Measurements from ENCODE around the gene CDC27. TPM values are rescaled to one million over a fixed set of nuclear protein-coding genes. Genes with fewer than 3 reads are reported as not detected.

CDC27 gene
- polyA plus RNA-seq, 1 donor (not counting 4 experiments of a cell fraction or from before 2014, with no cell fraction given), result 95.6 TPM

DNA sequence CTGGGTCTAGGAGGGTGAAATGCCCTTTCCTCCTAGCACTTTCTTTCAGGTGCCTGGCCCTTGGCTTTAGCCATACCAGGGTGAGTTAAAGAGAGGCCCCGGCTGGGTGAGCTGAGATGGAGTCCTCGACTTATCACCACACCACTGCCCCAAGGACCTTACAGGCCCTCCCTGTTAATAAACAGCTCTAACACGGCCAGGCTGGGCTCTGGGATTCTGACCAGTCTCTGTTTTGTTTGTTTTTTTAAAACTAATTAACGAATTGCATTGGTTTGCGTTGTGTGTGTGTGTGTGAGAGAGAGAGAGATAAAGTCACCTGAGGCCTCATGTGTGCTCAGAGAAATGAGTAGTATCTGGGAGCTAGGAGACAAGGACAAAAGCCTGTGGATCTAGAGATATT, 34.4 kb upstream of the CDC27 start:
- Histone ChIP-seq H3K4me3 (ENCODE audit: control insufficient read depth in 2 of 3, extremely low read depth in 1 of 3, insufficient read depth in 2 of 3, low read depth in 1 of 3, low read length in 3 of 3) (no peak overlapping the region), H3K36me3 (ENCODE audit: control insufficient read depth in 2 of 2, extremely low read depth in 1 of 2, insufficient read depth in 2 of 2, low read length in 2 of 2) (no peaks in the 10 kb centered on the region), H3K27me3 (ENCODE audit: control insufficient read depth, extremely low read depth, insufficient read depth, low read length) (no peaks in the 10 kb centered on the region), H2AFZ (ENCODE audit: control insufficient read depth, low read length) (no peak overlapping the region), H4K20me1 (ENCODE audit: control insufficient read depth, extremely low read depth, insufficient read depth, low read length) (no peaks in the 10 kb centered on the region), H3K27ac (ENCODE audit: control insufficient read depth, insufficient read depth, low read length) (no peak overlapping the region), H3K4me1 (ENCODE audit: control insufficient read depth, extremely low read depth, insufficient read depth, low read length) (peaks cover 25% of the 10 kb centered on the region), H3K79me2 (ENCODE audit: control insufficient read depth, insufficient read depth, low read length) (no peaks in the 10 kb centered on the region), H3K4me2 (ENCODE audit: control insufficient read depth, extremely low read depth, insufficient read depth, low read depth, low read length) (no peak overlapping the region), H3K9me3 (ENCODE audit: control insufficient read depth, low read depth, low read length) (no peaks in the 10 kb centered on the region), H3K9me1 (ENCODE audit: control insufficient read depth, extremely low read depth, insufficient read depth, low read length) (no peaks in the 10 kb centered on the region), H3K9ac (ENCODE audit: control insufficient read depth, extremely low read depth, insufficient read depth, low read length) (no peak overlapping the region)
- DNase-seq (ENCODE audit: low read depth, low spot score) (no peak), FAIRE-seq (no peak)
- no peak for TF ChIP-seq EZH2 (IDR thresholded peaks at IDR 0.05; ENCODE audit: low read length)
- dilution Hi-C loops (cut with MboI; ENCODE audit: extremely low pct_ligation_motif_present, low sequenced_read_pairs), result no loop called here

GRCh38 chr17:47223007-47223406, 33.9 kb upstream of the CDC27 start:
- Histone ChIP-seq H3K4me3 (ENCODE audit: control insufficient read depth in 2 of 3, extremely low read depth in 1 of 3, insufficient read depth in 2 of 3, low read depth in 1 of 3, low read length in 3 of 3) (no peak overlapping the region), H3K4me1 (ENCODE audit: control insufficient read depth, extremely low read depth, insufficient read depth, low read length) (peaks cover 25% of the 10 kb centered on the region), H3K9ac (ENCODE audit: control insufficient read depth, extremely low read depth, insufficient read depth, low read length) (no peak overlapping the region), H3K9me1 (ENCODE audit: control insufficient read depth, extremely low read depth, insufficient read depth, low read length) (no peaks in the 10 kb centered on the region), H3K4me2 (ENCODE audit: control insufficient read depth, extremely low read depth, insufficient read depth, low read depth, low read length) (peak overlapping the region; percentile 10), H3K79me2 (ENCODE audit: control insufficient read depth, insufficient read depth, low read length) (no peaks in the 10 kb centered on the region), H2AFZ (ENCODE audit: control insufficient read depth, low read length) (no peak overlapping the region), H3K27me3 (ENCODE audit: control insufficient read depth, extremely low read depth, insufficient read depth, low read length) (no peaks in the 10 kb centered on the region), H4K20me1 (ENCODE audit: control insufficient read depth, extremely low read depth, insufficient read depth, low read length) (no peaks in the 10 kb centered on the region), H3K36me3 (ENCODE audit: control insufficient read depth in 2 of 2, extremely low read depth in 1 of 2, insufficient read depth in 2 of 2, low read length in 2 of 2) (no peaks in the 10 kb centered on the region), H3K27ac (ENCODE audit: control insufficient read depth, insufficient read depth, low read length) (no peak overlapping the region), H3K9me3 (ENCODE audit: control insufficient read depth, low read depth, low read length) (no peaks in the 10 kb centered on the region)
- FAIRE-seq (no peak), DNase-seq (ENCODE audit: low read depth, low spot score) (no peak)
- dilution Hi-C loops (cut with MboI; ENCODE audit: extremely low pct_ligation_motif_present, low sequenced_read_pairs), result no loop called here
- TF ChIP-seq, protein P1, sequence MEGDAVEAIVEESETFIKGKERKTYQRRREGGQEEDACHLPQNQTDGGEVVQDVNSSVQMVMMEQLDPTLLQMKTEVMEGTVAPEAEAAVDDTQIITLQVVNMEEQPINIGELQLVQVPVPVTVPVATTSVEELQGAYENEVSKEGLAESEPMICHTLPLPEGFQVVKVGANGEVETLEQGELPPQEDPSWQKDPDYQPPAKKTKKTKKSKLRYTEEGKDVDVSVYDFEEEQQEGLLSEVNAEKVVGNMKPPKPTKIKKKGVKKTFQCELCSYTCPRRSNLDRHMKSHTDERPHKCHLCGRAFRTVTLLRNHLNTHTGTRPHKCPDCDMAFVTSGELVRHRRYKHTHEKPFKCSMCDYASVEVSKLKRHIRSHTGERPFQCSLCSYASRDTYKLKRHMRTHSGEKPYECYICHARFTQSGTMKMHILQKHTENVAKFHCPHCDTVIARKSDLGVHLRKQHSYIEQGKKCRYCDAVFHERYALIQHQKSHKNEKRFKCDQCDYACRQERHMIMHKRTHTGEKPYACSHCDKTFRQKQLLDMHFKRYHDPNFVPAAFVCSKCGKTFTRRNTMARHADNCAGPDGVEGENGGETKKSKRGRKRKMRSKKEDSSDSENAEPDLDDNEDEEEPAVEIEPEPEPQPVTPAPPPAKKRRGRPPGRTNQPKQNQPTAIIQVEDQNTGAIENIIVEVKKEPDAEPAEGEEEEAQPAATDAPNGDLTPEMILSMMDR (optimal IDR thresholded peaks at IDR 0.05 in 1 of 3, IDR thresholded peaks at IDR 0.05 in 1 of 3, conservative IDR thresholded peaks at IDR 0.05 in 1 of 3; ENCODE audit: extremely low read depth in 1 of 3, insufficient read depth in 2 of 3, low read length in 3 of 3), result no peak
- no peak for TF ChIP-seq EZH2 (IDR thresholded peaks at IDR 0.05; ENCODE audit: low read length)

DNA sequence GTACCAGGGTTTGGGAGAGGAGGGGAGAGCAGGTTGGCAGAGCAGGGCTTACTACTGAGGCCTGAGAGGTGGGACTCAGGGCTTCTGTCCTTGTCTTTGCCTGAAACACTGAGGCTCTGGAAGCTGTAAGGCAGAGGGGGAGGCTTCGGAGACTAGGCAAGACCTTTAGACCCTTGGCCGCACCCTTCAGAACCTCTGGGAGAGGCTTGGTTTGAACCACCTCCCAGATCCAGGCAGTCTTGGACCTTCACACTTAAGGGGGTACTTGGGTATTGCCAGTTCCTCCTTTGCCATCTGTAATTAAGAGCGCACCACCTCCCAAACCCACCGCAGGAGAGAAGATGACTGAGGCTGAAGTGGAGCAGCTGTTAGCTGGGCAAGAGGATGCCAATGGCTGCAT, 33.0 kb upstream of the CDC27 start:
- no peaks in the 10 kb centered on the region for H3K9me3 ChIP-seq (ENCODE audit: control insufficient read depth, low read depth, low read length)
- dilution Hi-C loops (cut with MboI; ENCODE audit: extremely low pct_ligation_motif_present, low sequenced_read_pairs), result no loop called here
- FAIRE-seq, result no peak

More for the DNA sequence above, 33.0 kb upstream of the CDC27 start:
- Histone ChIP-seq H3K79me2 (ENCODE audit: control insufficient read depth, insufficient read depth, low read length) (no peaks in the 10 kb centered on the region), H3K9ac (ENCODE audit: control insufficient read depth, extremely low read depth, insufficient read depth, low read length) (no peak overlapping the region), H3K27ac (ENCODE audit: control insufficient read depth, insufficient read depth, low read length) (no peak overlapping the region), H2AFZ (ENCODE audit: control insufficient read depth, low read length) (no peak overlapping the region), H3K4me1 (ENCODE audit: control insufficient read depth, extremely low read depth, insufficient read depth, low read length) (peaks cover 25% of the 10 kb centered on the region), H4K20me1 (ENCODE audit: control insufficient read depth, extremely low read depth, insufficient read depth, low read length) (no peaks in the 10 kb centered on the region), H3K27me3 (ENCODE audit: control insufficient read depth, extremely low read depth, insufficient read depth, low read length) (no peaks in the 10 kb centered on the region), H3K9me1 (ENCODE audit: control insufficient read depth, extremely low read depth, insufficient read depth, low read length) (no peaks in the 10 kb centered on the region), H3K4me2 (ENCODE audit: control insufficient read depth, extremely low read depth, insufficient read depth, low read depth, low read length) (no peak overlapping the region), H3K4me3 (ENCODE audit: control insufficient read depth in 2 of 3, extremely low read depth in 1 of 3, insufficient read depth in 2 of 3, low read depth in 1 of 3, low read length in 3 of 3) (no peak overlapping the region), H3K36me3 (ENCODE audit: control insufficient read depth in 2 of 2, extremely low read depth in 1 of 2, insufficient read depth in 2 of 2, low read length in 2 of 2) (no peaks in the 10 kb centered on the region)
- no peak for TF ChIP-seq EZH2 (IDR thresholded peaks at IDR 0.05; ENCODE audit: low read length)
- TF ChIP-seq, protein P1 (optimal IDR thresholded peaks at IDR 0.05 in 1 of 3, IDR thresholded peaks at IDR 0.05 in 1 of 3, conservative IDR thresholded peaks at IDR 0.05 in 1 of 3; ENCODE audit: extremely low read depth in 1 of 3, insufficient read depth in 2 of 3, low read length in 3 of 3), result no peak
- no peak for DNase-seq (ENCODE audit: low read depth, low spot score)

Data from keratinocyte (primary cell).